ENCODE measurements around the gene IARS2. TPM values are rescaled to one million over a fixed set of nuclear protein-coding genes. Genes with fewer than 3 reads are reported as not detected.

Gene IARS2
- total RNA-seq, 1 donor from 2014 or later, result 71.8 TPM

DNA sequence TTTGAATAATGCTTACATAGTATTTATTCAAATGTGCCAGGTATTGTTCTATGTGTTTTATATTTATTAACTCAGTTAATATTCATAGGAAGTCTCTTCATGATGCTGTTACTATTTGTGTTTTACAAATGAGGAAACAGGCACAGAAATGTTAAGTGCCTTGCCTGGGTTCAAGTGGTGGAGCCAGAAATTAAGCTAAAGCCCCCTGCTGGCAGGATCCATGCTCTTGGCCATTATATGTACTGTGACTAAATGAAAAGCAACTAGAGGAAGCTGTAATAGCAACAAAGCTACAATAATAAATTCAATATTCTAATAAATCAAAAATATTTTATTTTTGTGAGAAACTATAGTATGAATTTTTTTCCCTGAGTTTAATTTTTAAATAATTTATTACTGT lies 30.0 kb downstream of the IARS2 start:
- no peak for DNase-seq (ENCODE audit: low read depth)
- H3K4me3 ChIP-seq (ENCODE audit: low read depth, low read length), result no peak overlapping the region
- TF ChIP-seq, protein P1, sequence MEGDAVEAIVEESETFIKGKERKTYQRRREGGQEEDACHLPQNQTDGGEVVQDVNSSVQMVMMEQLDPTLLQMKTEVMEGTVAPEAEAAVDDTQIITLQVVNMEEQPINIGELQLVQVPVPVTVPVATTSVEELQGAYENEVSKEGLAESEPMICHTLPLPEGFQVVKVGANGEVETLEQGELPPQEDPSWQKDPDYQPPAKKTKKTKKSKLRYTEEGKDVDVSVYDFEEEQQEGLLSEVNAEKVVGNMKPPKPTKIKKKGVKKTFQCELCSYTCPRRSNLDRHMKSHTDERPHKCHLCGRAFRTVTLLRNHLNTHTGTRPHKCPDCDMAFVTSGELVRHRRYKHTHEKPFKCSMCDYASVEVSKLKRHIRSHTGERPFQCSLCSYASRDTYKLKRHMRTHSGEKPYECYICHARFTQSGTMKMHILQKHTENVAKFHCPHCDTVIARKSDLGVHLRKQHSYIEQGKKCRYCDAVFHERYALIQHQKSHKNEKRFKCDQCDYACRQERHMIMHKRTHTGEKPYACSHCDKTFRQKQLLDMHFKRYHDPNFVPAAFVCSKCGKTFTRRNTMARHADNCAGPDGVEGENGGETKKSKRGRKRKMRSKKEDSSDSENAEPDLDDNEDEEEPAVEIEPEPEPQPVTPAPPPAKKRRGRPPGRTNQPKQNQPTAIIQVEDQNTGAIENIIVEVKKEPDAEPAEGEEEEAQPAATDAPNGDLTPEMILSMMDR (IDR thresholded peaks at IDR 0.05; ENCODE audit: insufficient read depth, low read length, poor library complexity, severe bottlenecking), result peak; percentile 33
- no peaks in the 10 kb centered on the region for H3K27me3 ChIP-seq (ENCODE audit: control insufficient read depth, insufficient read depth, low read length)
- H3K36me3 ChIP-seq (ENCODE audit: control insufficient read depth, insufficient read depth, low read length), result no peaks in the 10 kb centered on the region

DNA sequence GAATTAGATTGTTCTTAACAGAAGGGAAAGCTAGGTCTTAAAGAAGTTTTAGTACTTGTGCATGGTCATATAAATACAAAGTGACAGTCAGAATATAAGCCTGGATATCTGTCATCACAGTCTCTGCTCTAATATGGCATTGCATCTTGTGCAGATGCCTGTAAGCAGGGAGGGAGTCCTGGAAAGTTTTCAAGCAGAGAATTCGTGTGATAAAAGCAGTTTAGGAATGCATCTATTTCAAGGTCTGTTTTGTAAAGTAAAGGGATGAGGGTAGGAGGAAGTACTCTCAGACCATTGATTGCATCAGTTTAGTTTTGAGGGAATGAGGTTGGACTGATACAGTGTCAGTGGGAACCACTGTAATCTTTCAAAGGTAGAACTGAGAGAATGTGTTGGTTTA lies 30.6 kb downstream of the IARS2 start:
- H3K4me3 ChIP-seq (ENCODE audit: low read depth, low read length), result no peak overlapping the region
- H3K36me3 ChIP-seq (ENCODE audit: control insufficient read depth, insufficient read depth, low read length), result no peaks in the 10 kb centered on the region
- no peak for DNase-seq (ENCODE audit: low read depth)
- no peaks in the 10 kb centered on the region for H3K27me3 ChIP-seq (ENCODE audit: control insufficient read depth, insufficient read depth, low read length)
- TF ChIP-seq, protein P1 (IDR thresholded peaks at IDR 0.05; ENCODE audit: insufficient read depth, low read length, poor library complexity, severe bottlenecking), result no peak

DNA sequence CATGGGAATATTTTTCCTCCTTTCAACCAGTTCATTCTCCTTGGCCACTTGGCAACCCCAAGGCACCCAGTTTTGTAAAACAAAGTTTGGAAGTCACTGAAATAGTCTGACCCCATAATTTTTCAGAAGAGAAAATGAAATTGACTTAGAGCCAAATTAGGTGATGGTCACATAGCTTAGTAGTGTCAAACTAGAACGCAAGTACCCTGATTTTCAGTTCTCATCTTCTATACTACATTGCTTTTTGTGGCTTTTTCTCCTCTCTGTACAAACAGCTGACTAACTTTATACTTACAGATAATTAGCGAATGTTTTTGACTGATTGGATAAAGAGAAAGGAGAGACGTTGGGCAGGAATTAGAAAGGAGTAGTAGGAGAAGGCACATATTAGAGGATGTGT lies 33.1 kb downstream of the IARS2 start:
- Histone ChIP-seq H3K36me3 (ENCODE audit: control insufficient read depth, insufficient read depth, low read length) (no peaks in the 10 kb centered on the region), H3K4me3 (ENCODE audit: low read depth, low read length) (no peak overlapping the region), H3K27me3 (ENCODE audit: control insufficient read depth, insufficient read depth, low read length) (no peaks in the 10 kb centered on the region)
- DNase-seq (ENCODE audit: low read depth), result no peak
- TF ChIP-seq, protein P1 (IDR thresholded peaks at IDR 0.05; ENCODE audit: insufficient read depth, low read length, poor library complexity, severe bottlenecking), result no peak

DNA sequence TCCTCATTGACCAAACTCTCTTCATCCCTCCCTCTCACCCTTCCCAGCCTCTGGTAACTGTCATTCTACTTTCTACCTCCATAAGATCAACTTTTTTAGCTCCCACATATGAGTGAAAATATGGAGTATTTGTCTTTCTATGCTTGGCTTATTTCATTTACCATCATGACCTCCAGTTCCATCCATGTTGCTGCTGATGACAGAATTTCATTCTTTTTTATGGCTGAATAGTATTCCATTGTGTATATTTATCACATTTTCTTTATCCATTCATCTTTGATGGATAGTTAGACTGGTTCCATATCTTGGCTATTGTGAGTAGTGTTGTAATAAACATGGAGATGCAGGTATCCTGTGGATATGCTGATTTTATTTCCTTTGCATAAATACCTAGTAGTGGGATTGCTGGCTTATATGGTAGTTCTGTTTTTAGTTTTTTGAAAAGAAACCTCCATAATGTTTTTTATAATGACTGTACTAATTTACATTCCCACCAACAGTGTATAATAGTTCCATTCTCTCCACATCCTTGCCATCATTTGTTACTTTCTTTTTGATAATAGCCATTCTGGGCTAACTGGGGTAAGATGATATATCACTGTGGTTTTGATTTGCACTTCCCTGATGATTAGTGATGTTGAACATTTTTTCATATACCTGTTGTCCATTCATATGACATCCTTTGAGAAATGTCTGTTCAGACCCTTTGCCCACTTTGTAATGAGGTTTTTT lies 35.7 kb downstream of the IARS2 start:
- TF ChIP-seq, protein P1 (IDR thresholded peaks at IDR 0.05; ENCODE audit: insufficient read depth, low read length, poor library complexity, severe bottlenecking), result no peak
- DNase-seq (ENCODE audit: low read depth), result no peak
- Histone ChIP-seq H3K27me3 (ENCODE audit: control insufficient read depth, insufficient read depth, low read length) (no peaks in the 10 kb centered on the region), H3K4me3 (ENCODE audit: low read depth, low read length) (no peak overlapping the region), H3K36me3 (ENCODE audit: control insufficient read depth, insufficient read depth, low read length) (no peaks in the 10 kb centered on the region)

DNA sequence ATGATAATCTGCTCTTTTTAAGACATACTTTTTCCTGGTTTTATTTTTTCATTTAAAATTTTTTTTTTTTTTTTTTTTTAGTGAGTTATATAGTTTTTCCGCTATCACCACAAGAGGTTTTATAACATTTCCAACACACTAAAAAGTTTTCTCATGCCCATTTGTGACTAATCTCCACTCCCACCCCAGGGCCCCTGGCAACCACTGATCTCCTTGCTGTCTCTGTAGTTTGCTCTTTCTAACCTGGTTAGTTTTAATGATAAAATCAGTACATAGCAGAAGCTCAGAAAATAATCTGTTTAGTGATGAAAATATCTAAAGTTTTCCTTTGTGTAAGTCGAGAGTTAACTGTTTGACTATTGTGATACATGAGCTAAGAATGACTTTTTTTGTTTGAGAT lies 41.8 kb downstream of the IARS2 start:
- DNase-seq (ENCODE audit: low read depth), result no peak
- Histone ChIP-seq H3K36me3 (ENCODE audit: control insufficient read depth, insufficient read depth, low read length) (no peaks in the 10 kb centered on the region), H3K27me3 (ENCODE audit: control insufficient read depth, insufficient read depth, low read length) (no peaks in the 10 kb centered on the region), H3K4me3 (ENCODE audit: low read depth, low read length) (no peak overlapping the region)
- TF ChIP-seq, protein P1 (IDR thresholded peaks at IDR 0.05; ENCODE audit: insufficient read depth, low read length, poor library complexity, severe bottlenecking), result no peak
